ENCODE results near the gene THRB.

The THRB gene

DNA sequence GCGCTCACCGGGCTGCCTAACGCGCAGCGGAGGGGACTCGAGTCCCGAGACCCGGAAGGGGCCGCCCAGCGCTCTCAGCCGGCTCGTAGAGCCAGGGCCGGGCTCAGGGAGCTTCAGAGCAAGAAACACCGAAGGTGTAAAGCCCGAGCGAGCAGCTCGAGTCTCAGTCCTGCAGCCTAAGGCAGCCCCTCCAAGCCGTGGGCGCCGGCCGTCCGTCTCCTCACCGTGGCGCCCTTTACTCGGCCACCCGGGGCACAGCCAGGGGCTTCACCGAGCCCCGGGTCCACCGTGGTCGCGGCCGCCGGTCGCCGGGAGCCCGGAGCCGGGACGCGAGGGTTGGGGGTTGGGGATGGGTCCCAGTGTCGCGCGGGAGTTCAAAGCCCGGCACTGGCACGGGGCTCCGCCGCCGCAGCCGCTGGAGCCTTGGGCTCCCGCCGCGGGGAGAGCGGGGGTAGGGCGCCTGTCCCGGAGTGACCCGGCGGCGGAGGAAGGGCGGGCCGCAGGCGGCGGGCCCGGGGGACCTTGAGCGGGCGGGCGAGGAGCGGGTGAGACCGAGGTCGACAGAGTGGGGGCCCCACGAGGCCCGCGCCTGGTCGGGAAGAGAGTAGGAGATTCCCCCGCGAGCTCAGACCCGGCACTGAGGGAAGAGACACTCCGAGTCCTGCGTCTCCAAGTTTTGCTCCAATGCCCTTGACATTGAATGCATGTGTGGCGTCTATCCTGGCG lies 26.9 kb upstream of the THRB start:
- H3K4me3 Mint-ChIP-seq, result no peak overlapping the region
- no peak for DNase-seq (ENCODE audit: low spot score)
- H3K27ac Mint-ChIP-seq, result no peak overlapping the region

DNA sequence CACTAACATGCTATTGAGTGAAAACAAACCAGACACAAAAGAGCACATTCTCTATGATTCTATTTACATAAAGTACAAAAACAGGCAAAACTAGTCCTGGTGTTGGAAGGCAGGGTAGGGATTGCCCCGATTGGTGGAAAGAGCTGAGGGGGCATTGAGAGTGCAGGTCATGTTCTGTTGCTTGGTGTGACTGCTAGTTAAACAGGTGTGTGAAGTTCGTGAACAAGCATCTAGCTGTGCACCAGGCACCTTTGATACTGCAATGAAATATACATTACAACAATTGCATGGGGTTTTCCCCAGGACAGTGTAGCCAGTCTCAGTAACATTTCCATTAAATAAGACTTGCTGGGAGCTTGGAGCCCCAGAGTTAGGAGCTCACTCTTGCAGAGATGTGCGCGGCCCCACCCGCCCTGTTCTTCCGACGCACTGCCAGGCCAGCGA lies 26.3 kb upstream of the THRB start:
- Mint-ChIP-seq H3K27me3 (ENCODE audit: low read depth) (peaks cover 41% of the 10 kb centered on the region), H3K9me3 (no peaks in the 10 kb centered on the region), H3K4me1 (ENCODE audit: low read depth) (no peaks in the 10 kb centered on the region), H3K4me3 (no peak overlapping the region), H3K36me3 (ENCODE audit: low read depth) (no peaks in the 10 kb centered on the region), H3K27ac (no peak overlapping the region)
- no peak for DNase-seq (ENCODE audit: low spot score)

More for the DNA sequence above, 26.9 kb upstream of the THRB start:
- no peaks in the 10 kb centered on the region for H3K36me3 Mint-ChIP-seq (ENCODE audit: low read depth)
- no peaks in the 10 kb centered on the region for H3K4me1 Mint-ChIP-seq (ENCODE audit: low read depth)
- no peaks in the 10 kb centered on the region for H3K9me3 Mint-ChIP-seq
- peaks cover 43% of the 10 kb centered on the region for H3K27me3 Mint-ChIP-seq (ENCODE audit: low read depth)

GRCh38 chr3:24520101-24520495 lies 25.4 kb upstream of the THRB start:
- H3K4me1 Mint-ChIP-seq (ENCODE audit: low read depth), result no peaks in the 10 kb centered on the region
- H3K27me3 Mint-ChIP-seq (ENCODE audit: low read depth), result peaks cover 40% of the 10 kb centered on the region
- no peaks in the 10 kb centered on the region for H3K36me3 Mint-ChIP-seq (ENCODE audit: low read depth)
- H3K27ac Mint-ChIP-seq, result no peak overlapping the region
- H3K4me3 Mint-ChIP-seq, result no peak overlapping the region
- no peak for DNase-seq (ENCODE audit: low spot score)
- no peaks in the 10 kb centered on the region for H3K9me3 Mint-ChIP-seq

DNA sequence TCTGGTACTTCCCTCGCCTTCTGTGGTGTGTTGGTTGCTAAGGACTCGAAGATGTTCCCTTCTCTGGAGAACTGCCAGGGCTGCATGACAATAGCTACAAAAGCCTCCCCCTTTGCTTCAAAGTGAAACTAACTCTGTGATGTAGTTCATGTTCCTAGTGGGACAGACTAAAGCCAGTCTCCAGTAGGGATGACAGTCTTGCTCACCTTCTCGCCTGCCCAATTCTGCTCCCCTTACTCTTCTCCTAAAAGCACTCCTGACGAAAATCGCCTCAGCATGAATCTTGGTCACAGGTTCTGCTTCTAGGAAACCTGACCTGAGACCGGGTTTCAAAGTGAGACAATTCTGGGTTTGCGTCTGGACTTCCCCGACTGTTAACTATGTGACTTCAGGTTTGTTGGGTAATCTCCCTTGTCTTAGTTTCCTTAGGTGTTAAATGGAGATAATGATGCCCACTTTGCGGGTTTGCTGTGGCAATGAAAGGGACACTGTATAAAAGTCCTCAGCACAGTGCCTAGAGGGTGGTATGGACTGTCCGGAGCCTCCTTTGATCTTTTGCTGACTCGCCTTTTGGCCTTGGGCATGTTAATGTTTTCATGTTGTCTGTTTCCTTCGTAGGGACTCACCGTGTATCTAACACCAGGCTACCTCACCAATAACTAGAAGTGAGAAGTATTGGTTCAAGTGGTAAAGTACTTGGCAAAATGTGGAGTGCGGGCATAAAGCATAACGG lies 24.9 kb upstream of the THRB start:
- no peak overlapping the region for H3K27ac Mint-ChIP-seq
- DNase-seq (ENCODE audit: low spot score), result no peak
- H3K36me3 Mint-ChIP-seq (ENCODE audit: low read depth), result no peaks in the 10 kb centered on the region
- H3K4me3 Mint-ChIP-seq, result no peak overlapping the region
- H3K27me3 Mint-ChIP-seq (ENCODE audit: low read depth), result peaks cover 40% of the 10 kb centered on the region
- no peaks in the 10 kb centered on the region for H3K9me3 Mint-ChIP-seq
- H3K4me1 Mint-ChIP-seq (ENCODE audit: low read depth), result no peaks in the 10 kb centered on the region

GRCh38 chr3:24518990-24519367 lies 24.3 kb upstream of the THRB start:
- Mint-ChIP-seq H3K4me3 (no peak overlapping the region), H3K27me3 (ENCODE audit: low read depth) (peaks cover 39% of the 10 kb centered on the region), H3K27ac (no peak overlapping the region), H3K9me3 (no peaks in the 10 kb centered on the region), H3K36me3 (ENCODE audit: low read depth) (no peaks in the 10 kb centered on the region), H3K4me1 (ENCODE audit: low read depth) (no peaks in the 10 kb centered on the region)
- no peak for DNase-seq (ENCODE audit: low spot score)

- DNase-seq (ENCODE audit: low spot score), result no peak
- Mint-ChIP-seq H3K27ac (no peak overlapping the region), H3K4me3 (no peak overlapping the region), H3K27me3 (ENCODE audit: low read depth) (peaks cover under 1% of the 10 kb centered on the region), H3K9me3 (no peaks in the 10 kb centered on the region), H3K4me1 (ENCODE audit: low read depth) (no peaks in the 10 kb centered on the region), H3K36me3 (ENCODE audit: low read depth) (no peaks in the 10 kb centered on the region)
These were observed 19.5 kb upstream of the THRB start for GRCh38 chr3:24514119-24514518.

DNA sequence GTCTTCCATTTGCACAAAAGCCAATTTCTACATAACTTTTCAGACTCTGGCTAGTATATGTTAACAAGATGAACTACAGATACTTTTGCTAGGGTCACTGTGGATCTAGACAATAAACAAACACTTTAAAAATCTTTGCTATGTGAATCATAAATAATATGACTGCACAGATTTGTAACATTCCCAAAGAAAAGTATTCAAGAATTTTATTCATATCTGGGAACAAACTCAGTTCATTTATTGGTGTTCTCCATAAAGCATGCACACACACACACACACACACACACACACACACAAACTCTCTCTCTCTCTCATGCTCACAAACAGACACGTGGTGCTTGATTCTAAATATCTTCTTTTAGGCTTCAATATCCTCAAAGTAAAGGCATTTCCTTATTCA lies 18.8 kb upstream of the THRB start:
- Mint-ChIP-seq H3K27me3 (ENCODE audit: low read depth) (no peaks in the 10 kb centered on the region), H3K4me1 (ENCODE audit: low read depth) (no peaks in the 10 kb centered on the region), H3K27ac (no peak overlapping the region), H3K9me3 (no peaks in the 10 kb centered on the region), H3K36me3 (ENCODE audit: low read depth) (no peaks in the 10 kb centered on the region), H3K4me3 (no peak overlapping the region)
- no peak for DNase-seq (ENCODE audit: low spot score)

DNA sequence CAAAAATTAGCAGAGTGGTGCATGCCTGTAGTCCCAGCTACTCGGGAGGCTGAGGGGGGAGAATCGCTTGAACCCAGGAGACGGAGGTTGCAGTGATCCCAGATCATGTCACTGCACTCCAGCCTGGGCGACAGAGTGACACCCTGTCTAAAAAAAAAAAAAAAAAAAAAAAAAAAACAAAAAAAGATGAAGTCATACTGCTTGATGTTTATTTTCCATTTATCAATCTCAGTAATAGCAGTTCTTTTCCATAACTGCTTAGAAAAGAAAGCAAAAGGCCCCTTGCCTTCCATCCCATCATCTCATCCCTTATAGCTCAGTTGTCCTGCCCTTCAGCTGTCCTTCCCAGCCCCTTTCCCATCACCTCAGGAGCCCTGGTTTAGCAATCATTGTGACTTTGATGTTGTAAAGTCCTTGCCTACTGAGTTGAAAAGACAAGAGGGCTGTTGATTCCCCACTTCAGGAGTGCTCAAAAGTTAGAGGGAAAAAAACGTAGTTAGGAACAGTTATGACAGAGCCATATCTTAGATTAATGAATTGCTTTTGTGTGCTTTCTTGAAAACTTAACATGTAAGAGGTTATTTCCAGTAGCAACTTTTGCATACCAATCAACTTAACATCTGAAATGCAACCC lies 18.0 kb upstream of the THRB start:
- no peak overlapping the region for H3K4me3 Mint-ChIP-seq
- H3K36me3 Mint-ChIP-seq (ENCODE audit: low read depth), result no peaks in the 10 kb centered on the region
- H3K9me3 Mint-ChIP-seq, result no peaks in the 10 kb centered on the region
- no peaks in the 10 kb centered on the region for H3K27me3 Mint-ChIP-seq (ENCODE audit: low read depth)
- H3K27ac Mint-ChIP-seq, result no peak overlapping the region
- no peak for DNase-seq (ENCODE audit: low spot score)
- H3K4me1 Mint-ChIP-seq (ENCODE audit: low read depth), result no peaks in the 10 kb centered on the region

GRCh38 chr3:24510030-24510648 lies 15.5 kb upstream of the THRB start:
- no peaks in the 10 kb centered on the region for H3K9me3 Mint-ChIP-seq

GRCh38 chr3:24508423-24508839 lies 13.8 kb upstream of the THRB start:
- Mint-ChIP-seq H3K27me3 (ENCODE audit: low read depth) (no peaks in the 10 kb centered on the region), H3K27ac (no peak overlapping the region), H3K4me3 (no peak overlapping the region), H3K4me1 (ENCODE audit: low read depth) (no peaks in the 10 kb centered on the region), H3K36me3 (ENCODE audit: low read depth) (no peaks in the 10 kb centered on the region), H3K9me3 (no peaks in the 10 kb centered on the region)
- DNase-seq (ENCODE audit: low spot score), result no peak

More at GRCh38 chr3:24510030-24510648, 15.5 kb upstream of the THRB start:
- Mint-ChIP-seq H3K36me3 (ENCODE audit: low read depth) (no peaks in the 10 kb centered on the region), H3K4me1 (ENCODE audit: low read depth) (no peaks in the 10 kb centered on the region), H3K27ac (no peak overlapping the region), H3K4me3 (no peak overlapping the region), H3K27me3 (ENCODE audit: low read depth) (no peaks in the 10 kb centered on the region)
- DNase-seq (ENCODE audit: low spot score), result no peak

DNA sequence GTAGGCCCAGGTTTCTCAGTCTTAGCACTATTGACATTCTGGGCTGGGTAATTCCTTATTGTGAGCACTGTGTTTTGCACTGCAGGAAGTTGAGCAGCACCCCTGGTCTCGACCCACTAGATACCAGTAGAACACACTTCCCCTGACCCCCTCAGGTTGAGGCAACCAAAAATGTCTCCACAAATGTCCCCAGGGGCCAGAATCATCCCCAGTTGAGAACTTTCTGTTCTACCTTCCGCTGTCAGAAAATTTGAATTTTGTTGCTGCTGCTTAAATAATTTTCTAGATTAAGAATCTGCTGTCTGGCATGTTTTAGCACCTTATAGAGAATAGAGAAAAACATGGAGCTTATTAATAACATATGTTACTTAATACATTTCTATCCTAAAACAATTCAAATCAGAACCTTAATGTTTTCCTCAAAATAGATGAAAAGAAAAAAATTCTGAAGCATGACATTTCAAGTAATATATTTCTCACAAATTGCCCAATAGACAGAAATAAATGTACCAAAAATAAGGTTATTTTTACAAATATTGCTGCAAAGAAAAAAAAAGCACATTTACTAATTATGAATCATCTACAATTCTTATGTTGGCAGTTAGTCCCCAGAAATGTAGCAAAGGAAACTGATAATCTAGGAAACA lies 13.2 kb upstream of the THRB start:
- H3K4me3 Mint-ChIP-seq, result no peak overlapping the region
- no peak for DNase-seq (ENCODE audit: low spot score)
- H3K27ac Mint-ChIP-seq, result no peak overlapping the region
- H3K4me1 Mint-ChIP-seq (ENCODE audit: low read depth), result no peaks in the 10 kb centered on the region
- H3K9me3 Mint-ChIP-seq, result no peaks in the 10 kb centered on the region
- no peaks in the 10 kb centered on the region for H3K36me3 Mint-ChIP-seq (ENCODE audit: low read depth)
- H3K27me3 Mint-ChIP-seq (ENCODE audit: low read depth), result no peaks in the 10 kb centered on the region

DNA sequence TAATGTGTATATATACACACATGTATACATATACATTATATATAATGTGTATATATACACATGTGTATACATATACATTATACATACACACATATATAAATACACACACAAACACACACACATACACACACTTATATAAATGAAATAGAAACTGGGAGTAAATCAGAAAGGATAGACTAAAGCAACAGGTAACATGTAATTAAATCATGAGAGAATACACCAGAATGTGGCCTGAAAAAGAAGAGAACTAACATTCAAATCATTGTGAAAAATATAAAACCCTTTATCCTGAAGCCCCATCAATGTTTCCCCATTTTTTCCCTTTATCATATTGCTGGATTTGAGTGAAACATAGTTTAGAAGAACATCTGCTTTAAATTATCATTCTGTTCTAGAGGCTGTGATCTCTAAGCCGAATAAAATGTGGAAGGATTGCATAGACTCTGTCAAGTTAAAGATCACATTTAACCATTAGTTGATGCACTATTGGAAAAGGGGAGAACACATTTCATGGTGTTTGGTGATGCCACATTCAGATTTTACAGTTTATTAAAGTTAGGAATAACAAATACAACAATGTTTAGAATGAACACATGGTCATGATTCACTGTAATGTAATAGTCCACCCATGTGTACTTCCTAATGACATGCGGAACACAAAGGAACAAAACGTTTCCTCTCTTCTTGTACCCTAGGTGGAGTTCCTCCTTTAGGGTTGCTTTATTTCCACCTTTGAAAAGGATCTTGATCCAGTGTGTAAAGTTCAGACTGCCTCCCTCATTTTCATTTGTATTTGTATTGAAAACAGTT lies 12.5 kb upstream of the THRB start:
- Mint-ChIP-seq H3K4me1 (ENCODE audit: low read depth) (no peaks in the 10 kb centered on the region), H3K9me3 (no peaks in the 10 kb centered on the region), H3K36me3 (ENCODE audit: low read depth) (no peaks in the 10 kb centered on the region), H3K27ac (no peak overlapping the region), H3K4me3 (no peak overlapping the region), H3K27me3 (ENCODE audit: low read depth) (no peaks in the 10 kb centered on the region)
- DNase-seq (ENCODE audit: low spot score), result no peak
